WERI-Rb-1 (cell line): Measurements from ENCODE around the gene LRRC4C.
"Not testable (repeated sequence)": the region's sequence is repeated elsewhere in the genome, so short reads cannot be mapped to it uniquely, and the experiment has no call there.

Source experiments
- DNase-seq: peaks from one replicate; pipeline ENCODE4 v3.0.0-alpha.2; 2020
- H3K27ac ChIP-seq: fragments of 250-450 bp; sonication (Bioruptor Pico); 2 replicates; pipeline ENCODE4 v1.5.1; 2020; ENCODE audit warnings: mild to moderate bottlenecking, moderate library complexity
- H3K27me3 ChIP-seq: fragments of 250-450 bp; sonication (Bioruptor Pico); 2 replicates; pipeline ENCODE4 v1.5.1; 2021; ENCODE audit warnings: mild to moderate bottlenecking, low read depth, moderate library complexity; ENCODE audit not compliant: insufficient read depth, severe bottlenecking
- H3K36me3 ChIP-seq: fragments of 250-450 bp; sonication (Bioruptor Pico); 2 replicates; pipeline ENCODE4 v1.5.1; 2020; ENCODE audit warnings: mild to moderate bottlenecking, moderate library complexity
- H3K4me3 ChIP-seq: 2 replicates; pipeline ENCODE4 v1.5.1; 2011; ENCODE audit warnings: low read depth, mild to moderate bottlenecking, control low read depth, low read length
- H3K9me3 ChIP-seq: fragments of 250-450 bp; sonication (Bioruptor Pico); 2 replicates; pipeline ENCODE4 v1.5.1; 2021; ENCODE audit warnings: mild to moderate bottlenecking, moderate library complexity; ENCODE audit not compliant: severe bottlenecking
- CTCF ChIP-seq: IDR thresholded peaks from 2 replicates; pipeline ENCODE4 v1.5.1; 2011; ENCODE audit warnings: low read depth, mild to moderate bottlenecking, control low read depth, inconsistent platforms, low read length

The LRRC4C gene

GRCh38 chr11:40924915-40925314 is 534.5 kb downstream of the LRRC4C start:
- no peaks in the 10 kb centered on the region for H3K9me3 ChIP-seq
- H3K36me3 ChIP-seq = no peaks in the 10 kb centered on the region
- peaks cover 18% of the 10 kb centered on the region for H3K27me3 ChIP-seq
- no peak for DNase-seq
- H3K4me3 ChIP-seq = no peak overlapping the region
- no peak overlapping the region for H3K27ac ChIP-seq
- no peak for TF ChIP-seq CTCF

- Histone ChIP-seq H3K9me3 (no peaks in the 10 kb centered on the region), H3K36me3 (no peaks in the 10 kb centered on the region), H3K27ac (no peak overlapping the region), H3K27me3 (peaks cover 4% of the 10 kb centered on the region), H3K4me3 (no peak overlapping the region)
- TF ChIP-seq CTCF = no peak
- no peak for DNase-seq
Observed at GRCh38 chr11:40921246-40921645, 538.2 kb downstream of the LRRC4C start.

GRCh38 chr11:40910774-40911173 is 548.7 kb downstream of the LRRC4C start:
- not testable (repeated sequence) for H3K27me3 ChIP-seq, H3K4me3 ChIP-seq, H3K27ac ChIP-seq, H3K36me3 ChIP-seq, H3K9me3 ChIP-seq
- DNase-seq = peak; percentile 12

GRCh38 chr11:40894501-40894900 is 565.0 kb downstream of the LRRC4C start:
- H3K36me3 ChIP-seq = no peaks in the 10 kb centered on the region
- no peak overlapping the region for H3K4me3 ChIP-seq
- H3K27ac ChIP-seq = no peak overlapping the region
- peaks cover 22% of the 10 kb centered on the region for H3K27me3 ChIP-seq
- no peak for TF ChIP-seq CTCF
- no peaks in the 10 kb centered on the region for H3K9me3 ChIP-seq
- DNase-seq = no peak

GRCh38 chr11:40885250-40885954 is 574.0 kb downstream of the LRRC4C start:
- no peaks in the 10 kb centered on the region for H3K36me3 ChIP-seq

GRCh38 chr11:40882301-40882700 is 577.2 kb downstream of the LRRC4C start:
- Histone ChIP-seq H3K9me3 (no peaks in the 10 kb centered on the region), H3K4me3 (no peak overlapping the region), H3K27me3 (peaks cover 16% of the 10 kb centered on the region), H3K27ac (no peak overlapping the region), H3K36me3 (no peaks in the 10 kb centered on the region)
- DNase-seq = no peak
- TF ChIP-seq CTCF = no peak

More at GRCh38 chr11:40885250-40885954, 574.0 kb downstream of the LRRC4C start:
- no peak overlapping the region for H3K4me3 ChIP-seq
- H3K9me3 ChIP-seq = no peaks in the 10 kb centered on the region
- TF ChIP-seq CTCF = no peak
- H3K27ac ChIP-seq = no peak overlapping the region
- H3K27me3 ChIP-seq = peaks cover 4% of the 10 kb centered on the region
- DNase-seq = no peak
